Uterus (tissue), 4 donors: ENCODE measurements around the gene NKG7. TPM values are rescaled to one million over a fixed set of nuclear protein-coding genes. Genes with fewer than 3 reads are reported as not detected.
"Not testable (repeated sequence)": the region's sequence is repeated elsewhere in the genome, so short reads cannot be mapped to it uniquely, and the experiment has no call there.

Experiments
- DNase-seq, 2 donors: peaks; one replicate each; pipeline ENCODE4 v3.0.0-alpha.2; 2019 to 2020
- H3K27ac ChIP-seq, 2 donors: fragments of 200-600 bp; sonication (generic); 1 replicate in 1 of 2; 2 replicates in 1 of 2; pipeline ENCODE4 v1.5.1; 2016 to 2018
- H3K27me3 ChIP-seq, 2 donors: fragments of 200-600 bp; sonication (generic); one replicate each; pipeline ENCODE4 v1.5.1; 2018 to 2019; ENCODE audit warnings: control low read depth in 1 of 2
- H3K36me3 ChIP-seq, 2 donors: fragments of 200-600 bp; sonication (generic); one replicate each; pipeline ENCODE4 v1.5.1; 2019; ENCODE audit warnings: control low read depth in 1 of 2
- H3K4me1 ChIP-seq, 2 donors: fragments of 200-600 bp; sonication (generic); one replicate each; pipeline ENCODE4 v1.5.1; 2018 to 2019; ENCODE audit warnings: control low read depth in 1 of 2
- H3K4me3 ChIP-seq, 2 donors: fragments of 200-600 bp; sonication (generic); 1 replicate in 1 of 2; 2 replicates in 1 of 2; pipeline ENCODE4 v1.5.1; 2018 to 2019; ENCODE audit warnings: mild to moderate bottlenecking in 1 of 2
- H3K9me3 ChIP-seq, 2 donors: fragments of 200-600 bp; sonication (generic); one replicate each; pipeline ENCODE4 v1.5.1; 2019; ENCODE audit warnings: control low read depth in 1 of 2
- POLR2A ChIP-seq, 2 donors: fragments of 450-650 bp; IDR thresholded peaks; one replicate each; pipeline ENCODE4 v1.6.1; 2016; ENCODE audit warnings: antibody characterized with exemption in 2 of 2, mild to moderate bottlenecking in 1 of 2, moderate library complexity in 1 of 2
- intact Hi-C: fragments of 100-400 bp; cut with DNase I; formaldehyde crosslinking; loops from one replicate; pipeline ENCODE4 v1.15.1; 2023; ENCODE audit warnings: low total_unique reads
- total RNA-seq, 4 donors: library from RNA; depleted of rRNA in 3 of 4; stranded (reverse); fragments of >200 nt in 3 of 4; gene quantifications; one replicate each; pipeline versions ENCODE4 v1.1.0 to v1.2.4, GENCODE V29; 2014 to 2023
- TF ChIP-seq, protein P1 (sequence below), 4 experiments: fragments of 200-600 bp in 2 of 4; fragments of 450-650 bp in 2 of 4; sonication (generic) in 2 of 4; IDR thresholded peaks; one replicate each; pipeline ENCODE4 v1.5.1; 2016 to 2019; ENCODE audit warnings: antibody characterized with exemption in 4 of 4, mild to moderate bottlenecking in 2 of 4, moderate library complexity in 1 of 4
- donor health status: DM: yes; HTN: yes; CAD: no.

The NKG7 gene
- total RNA-seq, 4 donors from 2014 or later = 1.0 to 3.6 (median 2.9) TPM; not detected in 1

DNA sequence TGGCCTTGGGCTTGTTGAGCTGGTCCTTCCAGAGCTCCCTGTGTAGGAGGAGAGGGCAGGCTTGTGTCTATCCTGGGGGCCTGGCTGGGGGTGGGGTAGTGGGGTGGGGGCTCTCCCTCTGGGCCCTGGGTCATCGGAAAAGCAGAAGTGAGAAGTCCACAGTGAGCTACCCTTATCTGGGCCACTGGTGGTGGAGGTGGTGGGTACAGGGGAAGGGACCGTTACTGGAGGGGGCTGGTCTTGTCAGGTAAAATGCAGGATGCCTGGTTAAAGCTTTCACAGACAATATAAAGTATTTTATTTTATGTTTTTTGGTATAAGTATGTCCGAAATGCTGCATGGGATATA, 45.3 kb upstream of the NKG7 start:
- no peaks in the 10 kb centered on the region for H3K9me3 ChIP-seq
- H3K4me3 ChIP-seq = no peak overlapping the region
- no peak overlapping the region for H3K27ac ChIP-seq
- H3K36me3 ChIP-seq = no peaks in the 10 kb centered on the region
- no peak for TF ChIP-seq POLR2A (IDR thresholded peaks at IDR 0.05)
- TF ChIP-seq, protein P1, sequence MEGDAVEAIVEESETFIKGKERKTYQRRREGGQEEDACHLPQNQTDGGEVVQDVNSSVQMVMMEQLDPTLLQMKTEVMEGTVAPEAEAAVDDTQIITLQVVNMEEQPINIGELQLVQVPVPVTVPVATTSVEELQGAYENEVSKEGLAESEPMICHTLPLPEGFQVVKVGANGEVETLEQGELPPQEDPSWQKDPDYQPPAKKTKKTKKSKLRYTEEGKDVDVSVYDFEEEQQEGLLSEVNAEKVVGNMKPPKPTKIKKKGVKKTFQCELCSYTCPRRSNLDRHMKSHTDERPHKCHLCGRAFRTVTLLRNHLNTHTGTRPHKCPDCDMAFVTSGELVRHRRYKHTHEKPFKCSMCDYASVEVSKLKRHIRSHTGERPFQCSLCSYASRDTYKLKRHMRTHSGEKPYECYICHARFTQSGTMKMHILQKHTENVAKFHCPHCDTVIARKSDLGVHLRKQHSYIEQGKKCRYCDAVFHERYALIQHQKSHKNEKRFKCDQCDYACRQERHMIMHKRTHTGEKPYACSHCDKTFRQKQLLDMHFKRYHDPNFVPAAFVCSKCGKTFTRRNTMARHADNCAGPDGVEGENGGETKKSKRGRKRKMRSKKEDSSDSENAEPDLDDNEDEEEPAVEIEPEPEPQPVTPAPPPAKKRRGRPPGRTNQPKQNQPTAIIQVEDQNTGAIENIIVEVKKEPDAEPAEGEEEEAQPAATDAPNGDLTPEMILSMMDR (IDR thresholded peaks at IDR 0.05) = no peak
- intact Hi-C loops = no loop called here
- no peaks in the 10 kb centered on the region for H3K27me3 ChIP-seq
- no peak for DNase-seq
- H3K4me1 ChIP-seq = no peaks in the 10 kb centered on the region

DNA sequence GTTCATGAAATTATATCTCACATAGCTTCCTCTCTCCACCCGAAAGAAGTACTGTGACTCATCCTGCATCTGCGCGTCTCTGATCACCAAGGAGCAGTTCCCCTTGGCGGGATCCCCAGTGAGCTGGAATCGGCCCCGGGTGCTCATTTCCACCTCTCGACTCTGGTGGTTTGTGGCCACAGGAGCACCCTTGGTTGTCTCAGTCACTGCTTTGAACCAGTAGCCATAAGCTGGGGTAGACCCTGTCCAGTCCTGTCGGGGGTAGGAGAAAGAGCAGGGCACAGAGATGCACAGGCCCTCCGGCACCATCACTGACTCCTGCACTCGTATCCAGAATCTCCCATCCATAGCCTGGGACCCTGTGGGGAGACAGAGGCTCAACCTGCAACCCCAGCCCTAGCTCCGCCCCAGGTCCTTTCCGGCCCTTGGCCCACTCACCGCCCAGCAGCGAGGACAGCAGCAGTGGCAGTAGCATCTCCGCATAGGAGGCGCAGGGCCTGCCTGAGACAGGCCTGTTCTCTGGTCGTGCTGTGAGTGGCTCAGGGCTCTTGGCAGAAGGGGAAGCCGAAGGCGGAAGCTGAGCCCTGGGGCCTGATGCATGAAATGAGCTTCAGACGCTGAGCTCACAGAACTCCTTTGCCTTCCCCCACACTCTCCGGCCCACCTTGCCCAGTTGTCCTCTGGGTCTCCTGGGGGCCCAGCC, 44.8 kb upstream of the NKG7 start, which contains the start of gene SIGLEC10:
Gene SIGLEC10 (minus strand): TSS at position 536 of the 703 bp plus-strand sequence. CDS start 61 bp downstream, at position 475.
- intact Hi-C loops = no loop called here
- TF ChIP-seq, protein P1 (IDR thresholded peaks at IDR 0.05) = no peak
- TF ChIP-seq POLR2A (IDR thresholded peaks at IDR 0.05) = no peak
- no peak for DNase-seq
- H3K27ac ChIP-seq = no peak within 1 kb of the TSS
- no peaks in the 10 kb centered on the region for H3K36me3 ChIP-seq
- no peaks in the 10 kb centered on the region for H3K9me3 ChIP-seq
- no peak within 1 kb of the TSS for H3K4me3 ChIP-seq
- H3K4me1 ChIP-seq = no peaks in the 10 kb centered on the region
- H3K27me3 ChIP-seq = no peaks in the 10 kb centered on the region

DNA sequence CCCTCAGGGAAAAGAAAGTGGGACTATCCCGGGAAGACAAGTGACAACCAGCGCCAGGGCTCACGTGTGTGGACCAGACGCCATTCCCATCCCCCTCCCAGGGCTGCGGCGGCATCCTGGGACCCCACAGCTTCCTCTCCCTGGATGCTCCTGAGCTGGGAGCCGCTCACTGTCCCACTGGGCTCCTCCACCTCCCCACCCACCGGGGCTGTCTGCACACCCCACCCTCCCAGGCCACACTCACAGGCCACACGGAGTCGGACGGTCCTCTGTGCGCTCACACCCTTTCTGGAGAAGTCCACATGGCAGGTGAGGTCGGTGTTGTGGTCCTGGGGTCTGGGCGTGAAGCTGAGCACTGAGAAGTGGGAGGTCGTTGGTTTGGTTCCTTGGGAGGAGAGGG, 44.0 kb upstream of the NKG7 start:
- intact Hi-C loops, H3K27me3 ChIP-seq, H3K4me1 ChIP-seq, H3K9me3 ChIP-seq, DNase-seq, H3K27ac ChIP-seq, H3K4me3 ChIP-seq, H3K36me3 ChIP-seq: not testable (repeated sequence)

DNA sequence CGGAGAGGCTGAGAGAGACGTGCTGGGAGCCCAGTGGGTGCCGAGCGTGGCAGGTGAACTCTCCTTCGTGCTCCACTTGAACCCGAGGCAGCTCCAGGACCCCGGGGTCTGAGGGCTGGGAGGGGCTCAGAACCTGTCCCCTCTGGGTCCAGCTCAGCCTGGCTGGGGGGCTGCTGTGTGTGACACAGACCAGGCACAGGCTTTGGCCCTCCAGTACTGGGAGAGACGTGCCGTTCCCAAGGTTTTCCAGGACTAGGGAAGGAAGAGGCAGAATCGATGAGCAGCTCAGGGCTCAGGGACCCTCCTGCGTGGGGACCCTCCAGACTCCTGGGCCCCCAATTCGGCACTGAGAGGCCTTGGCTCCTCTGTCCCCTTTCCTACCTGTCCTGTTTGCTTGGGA, 42.7 kb upstream of the NKG7 start:
- no peak for TF ChIP-seq POLR2A (IDR thresholded peaks at IDR 0.05)
- TF ChIP-seq, protein P1 (IDR thresholded peaks at IDR 0.05) = no peak
- Histone ChIP-seq H3K4me1 (no peaks in the 10 kb centered on the region), H3K36me3 (no peaks in the 10 kb centered on the region), H3K27ac (no peak overlapping the region), H3K9me3 (no peaks in the 10 kb centered on the region), H3K4me3 (no peak overlapping the region), H3K27me3 (no peaks in the 10 kb centered on the region)
- no peak for DNase-seq
- intact Hi-C loops = no loop called here

DNA sequence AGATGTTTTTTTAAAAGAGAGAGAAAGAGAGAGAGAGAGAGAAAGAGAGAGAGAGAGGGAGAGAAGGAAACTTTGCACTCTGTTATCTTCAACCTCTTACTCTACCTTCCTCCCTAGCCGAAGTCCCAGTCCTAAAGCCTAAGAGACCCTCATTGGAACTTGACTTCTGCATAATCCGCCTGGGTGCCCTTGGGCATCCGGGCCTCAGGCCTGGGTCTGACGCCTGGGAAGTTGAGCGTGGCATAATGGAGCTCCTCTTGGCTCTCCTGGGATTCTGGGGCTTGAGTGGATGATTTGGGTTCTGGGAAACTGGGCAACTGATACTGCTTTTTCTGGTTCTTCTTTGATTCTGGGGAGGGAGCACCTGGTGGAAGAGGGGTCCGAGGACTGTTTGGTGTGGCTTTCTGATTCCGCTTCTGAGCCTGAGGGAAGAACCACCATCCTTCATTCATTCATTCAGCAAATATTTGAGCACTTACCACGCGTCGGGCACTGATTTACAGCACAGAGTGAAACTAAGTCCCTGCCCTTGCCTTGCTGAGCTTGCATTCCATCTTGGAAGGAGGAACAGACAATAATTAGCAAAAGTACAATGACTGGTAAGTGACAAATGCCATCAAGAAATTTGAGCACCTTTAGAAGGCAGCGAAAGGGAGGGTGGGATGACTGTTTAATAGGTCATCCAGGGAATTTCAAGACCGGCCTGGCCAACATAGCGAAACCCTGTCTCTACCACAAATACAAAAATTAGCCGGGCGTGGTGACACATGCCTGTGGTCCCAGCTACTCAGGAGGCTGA, 38.7 kb upstream of the NKG7 start:
- intact Hi-C loops = no loop called here
- H3K4me1 ChIP-seq = no peaks in the 10 kb centered on the region
- DNase-seq = no peak
- H3K9me3 ChIP-seq = no peaks in the 10 kb centered on the region
- no peaks in the 10 kb centered on the region for H3K36me3 ChIP-seq
- no peak overlapping the region for H3K27ac ChIP-seq
- H3K4me3 ChIP-seq = no peak overlapping the region
- TF ChIP-seq, protein P1 (IDR thresholded peaks at IDR 0.05) = no peak
- no peak for TF ChIP-seq POLR2A (IDR thresholded peaks at IDR 0.05)
- no peaks in the 10 kb centered on the region for H3K27me3 ChIP-seq
